Measurements from ENCODE around the gene GPR176.

Gene GPR176

GRCh38 chr15:39919748-39920509 is at the start of gene GPR176:
Gene GPR176 (minus strand): TSS chr15:39920266. CDS start chr15:39920026, 240 bp downstream.
- FAIRE-seq: no peak

GRCh38 chr15:39969002-39969394 is 48.9 kb upstream of the GPR176 start:
- FAIRE-seq: no peak

GRCh38 chr15:39968273-39969001 is 48.4 kb upstream of the GPR176 start:
- no peak for FAIRE-seq

- FAIRE-seq: no peak
These were observed 46.5 kb upstream of the GPR176 start for GRCh38 chr15:39966521-39966920.

- no peak for FAIRE-seq
These were observed 43.7 kb upstream of the GPR176 start for GRCh38 chr15:39963786-39964185.

- FAIRE-seq: no peak
These were observed 41.0 kb upstream of the GPR176 start for GRCh38 chr15:39961051-39961450.

GRCh38 chr15:39960411-39960810 is 40.3 kb upstream of the GPR176 start:
- no peak for FAIRE-seq

GRCh38 chr15:39959411-39959810 is 39.3 kb upstream of the GPR176 start:
- FAIRE-seq: no peak

- FAIRE-seq: no peak
These were observed 37.4 kb upstream of the GPR176 start for GRCh38 chr15:39957481-39957880.

- FAIRE-seq: no peak
These were observed 33.5 kb upstream of the GPR176 start for GRCh38 chr15:39953521-39953920.

GRCh38 chr15:39951561-39951960 is 31.5 kb upstream of the GPR176 start:
- FAIRE-seq: no peak

GRCh38 chr15:39948817-39949216 is 28.8 kb upstream of the GPR176 start:
- no peak for FAIRE-seq

GRCh38 chr15:39947401-39948197 is 27.5 kb upstream of the GPR176 start:
- no peak for FAIRE-seq

GRCh38 chr15:39946862-39947261 is 26.8 kb upstream of the GPR176 start:
- FAIRE-seq: no peak

- FAIRE-seq: no peak
These were observed 24.7 kb upstream of the GPR176 start for GRCh38 chr15:39944726-39945125.

- FAIRE-seq: no peak
These were observed 22.7 kb upstream of the GPR176 start for GRCh38 chr15:39942753-39943150.

- no peak for FAIRE-seq
These were observed 22.2 kb upstream of the GPR176 start for GRCh38 chr15:39942101-39942752.

GRCh38 chr15:39939487-39940452 is 19.7 kb upstream of the GPR176 start:
- no peak for FAIRE-seq

- FAIRE-seq: no peak
These were observed 17.6 kb upstream of the GPR176 start for GRCh38 chr15:39937696-39938095.

GRCh38 chr15:39936681-39937080 is 16.6 kb upstream of the GPR176 start:
- FAIRE-seq: no peak

- FAIRE-seq: no peak
These were observed 16.1 kb upstream of the GPR176 start for GRCh38 chr15:39936187-39936586.

GRCh38 chr15:39935241-39935640 is 15.2 kb upstream of the GPR176 start:
- no peak for FAIRE-seq

Measured in A204.1 (cell line).